ENCODE data around the gene DENND10. TPM values are rescaled to one million over a fixed set of nuclear protein-coding genes. Genes with fewer than 3 reads are reported as not detected.

The DENND10 gene
- total RNA-seq, 1 experiment from 2014 or later, result 35.2 TPM

- Histone ChIP-seq H3K4me3 (ENCODE audit: low read length) (no peak overlapping the region), H3K27ac (ENCODE audit: low read length) (no peak overlapping the region), H4K20me1 (ENCODE audit: insufficient read depth, low read depth, low read length) (no peaks in the 10 kb centered on the region), H2AFZ (ENCODE audit: low read length) (no peak overlapping the region), H3K9me2 (replicated peaks; ENCODE audit: insufficient read depth, low read length) (no peaks in the 10 kb centered on the region), H3K9ac (ENCODE audit: low read length) (no peak overlapping the region), H3K79me2 (ENCODE audit: low read length) (no peaks in the 10 kb centered on the region), H3K27me3 (ENCODE audit: low read length) (no peaks in the 10 kb centered on the region), H3K9me3 (ENCODE audit: low read length) (no peaks in the 10 kb centered on the region), H3K36me3 (ENCODE audit: insufficient read depth, low read length) (peaks cover 29% of the 10 kb centered on the region), H3K4me2 (ENCODE audit: low read depth, low read length, poor library complexity, severe bottlenecking) (no peak overlapping the region), H3K4me1 (ENCODE audit: low read length) (peaks cover 7% of the 10 kb centered on the region; the same call in 1 of the 2 replicates)
- DNase-seq, result no peak
Measured at GRCh38 chr10:119115926-119116325, 12.0 kb downstream of the DENND10 start.

- H4K20me1 ChIP-seq (ENCODE audit: insufficient read depth, low read depth, low read length), result no peaks in the 10 kb centered on the region
- no peak overlapping the region for H3K27ac ChIP-seq (ENCODE audit: low read length)
- H2AFZ ChIP-seq (ENCODE audit: low read length), result no peak overlapping the region
- no peaks in the 10 kb centered on the region for H3K27me3 ChIP-seq (ENCODE audit: low read length)
- H3K4me2 ChIP-seq (ENCODE audit: low read depth, low read length, poor library complexity, severe bottlenecking), result no peak overlapping the region
- H3K9me2 ChIP-seq (replicated peaks; ENCODE audit: insufficient read depth, low read length), result no peaks in the 10 kb centered on the region
- no peaks in the 10 kb centered on the region for H3K9me3 ChIP-seq (ENCODE audit: low read length)
- no peak overlapping the region for H3K4me3 ChIP-seq (ENCODE audit: low read length)
- H3K36me3 ChIP-seq (ENCODE audit: insufficient read depth, low read length), result peaks cover 28% of the 10 kb centered on the region
- H3K4me1 ChIP-seq (ENCODE audit: low read length), result peaks cover 7% of the 10 kb centered on the region; the same call in 1 of the 2 replicates
- H3K9ac ChIP-seq (ENCODE audit: low read length), result no peak overlapping the region
- H3K79me2 ChIP-seq (ENCODE audit: low read length), result no peaks in the 10 kb centered on the region
- DNase-seq, result no peak
Measured at GRCh38 chr10:119116326-119116951, 12.5 kb downstream of the DENND10 start.

- H3K9me2 ChIP-seq (replicated peaks; ENCODE audit: insufficient read depth, low read length), result no peaks in the 10 kb centered on the region
- no peak overlapping the region for H3K4me3 ChIP-seq (ENCODE audit: low read length)
- H3K4me1 ChIP-seq (ENCODE audit: low read length), result peaks cover 7% of the 10 kb centered on the region; the same call in 1 of the 2 replicates
- no peak overlapping the region for H2AFZ ChIP-seq (ENCODE audit: low read length)
- no peaks in the 10 kb centered on the region for H4K20me1 ChIP-seq (ENCODE audit: insufficient read depth, low read depth, low read length)
- H3K27ac ChIP-seq (ENCODE audit: low read length), result no peak overlapping the region
- H3K79me2 ChIP-seq (ENCODE audit: low read length), result no peaks in the 10 kb centered on the region
- DNase-seq, result no peak
- H3K27me3 ChIP-seq (ENCODE audit: low read length), result no peaks in the 10 kb centered on the region
- no peak overlapping the region for H3K9ac ChIP-seq (ENCODE audit: low read length)
- H3K9me3 ChIP-seq (ENCODE audit: low read length), result no peaks in the 10 kb centered on the region
- H3K36me3 ChIP-seq (ENCODE audit: insufficient read depth, low read length), result peaks cover 20% of the 10 kb centered on the region
- no peak overlapping the region for H3K4me2 ChIP-seq (ENCODE audit: low read depth, low read length, poor library complexity, severe bottlenecking)
Measured at GRCh38 chr10:119118231-119118630, 14.3 kb downstream of the DENND10 start.

- Histone ChIP-seq H3K27ac (ENCODE audit: low read length) (no peak overlapping the region), H3K9me3 (ENCODE audit: low read length) (no peaks in the 10 kb centered on the region), H3K27me3 (ENCODE audit: low read length) (no peaks in the 10 kb centered on the region), H3K4me1 (ENCODE audit: low read length) (peaks cover 7% of the 10 kb centered on the region; the same call in 1 of the 2 replicates), H4K20me1 (ENCODE audit: insufficient read depth, low read depth, low read length) (no peaks in the 10 kb centered on the region), H2AFZ (ENCODE audit: low read length) (no peak overlapping the region), H3K4me2 (ENCODE audit: low read depth, low read length, poor library complexity, severe bottlenecking) (no peak overlapping the region), H3K9ac (ENCODE audit: low read length) (no peak overlapping the region), H3K36me3 (ENCODE audit: insufficient read depth, low read length) (peaks cover 13% of the 10 kb centered on the region), H3K4me3 (ENCODE audit: low read length) (no peak overlapping the region), H3K9me2 (replicated peaks; ENCODE audit: insufficient read depth, low read length) (no peaks in the 10 kb centered on the region), H3K79me2 (ENCODE audit: low read length) (no peaks in the 10 kb centered on the region)
- no peak for DNase-seq
Measured at GRCh38 chr10:119119400-119119799, 15.5 kb downstream of the DENND10 start.

- H3K9me3 ChIP-seq (ENCODE audit: low read length), result no peaks in the 10 kb centered on the region
- H4K20me1 ChIP-seq (ENCODE audit: insufficient read depth, low read depth, low read length), result no peaks in the 10 kb centered on the region
- H2AFZ ChIP-seq (ENCODE audit: low read length), result no peak overlapping the region
- H3K79me2 ChIP-seq (ENCODE audit: low read length), result no peaks in the 10 kb centered on the region
- H3K4me1 ChIP-seq (ENCODE audit: low read length), result peaks cover 7% of the 10 kb centered on the region; the same call in 1 of the 2 replicates
- H3K9ac ChIP-seq (ENCODE audit: low read length), result no peak overlapping the region
- H3K4me3 ChIP-seq (ENCODE audit: low read length), result no peak overlapping the region
- H3K4me2 ChIP-seq (ENCODE audit: low read depth, low read length, poor library complexity, severe bottlenecking), result no peak overlapping the region
- H3K9me2 ChIP-seq (replicated peaks; ENCODE audit: insufficient read depth, low read length), result no peaks in the 10 kb centered on the region
- no peak for DNase-seq
- no peaks in the 10 kb centered on the region for H3K27me3 ChIP-seq (ENCODE audit: low read length)
- H3K36me3 ChIP-seq (ENCODE audit: insufficient read depth, low read length), result peaks cover 17% of the 10 kb centered on the region
- 0 out of 2 replicates have a peak overlapping the region, but pooled peaks have one; percentile 22 for H3K27ac ChIP-seq (ENCODE audit: low read length)
Measured at GRCh38 chr10:119120413-119120867, 16.5 kb downstream of the DENND10 start.

GRCh38 chr10:119120875-119121274 is 17.0 kb downstream of the DENND10 start:
- peaks cover 7% of the 10 kb centered on the region; the same call in 1 of the 2 replicates for H3K4me1 ChIP-seq (ENCODE audit: low read length)
- no peaks in the 10 kb centered on the region for H4K20me1 ChIP-seq (ENCODE audit: insufficient read depth, low read depth, low read length)
- no peaks in the 10 kb centered on the region for H3K9me3 ChIP-seq (ENCODE audit: low read length)
- peaks cover 17% of the 10 kb centered on the region for H3K36me3 ChIP-seq (ENCODE audit: insufficient read depth, low read length)
- H2AFZ ChIP-seq (ENCODE audit: low read length), result no peak overlapping the region
- H3K27ac ChIP-seq (ENCODE audit: low read length), result 0 out of 2 replicates have a peak overlapping the region, but pooled peaks have one; percentile 22
- H3K4me3 ChIP-seq (ENCODE audit: low read length), result no peak overlapping the region
- H3K27me3 ChIP-seq (ENCODE audit: low read length), result no peaks in the 10 kb centered on the region
- H3K9ac ChIP-seq (ENCODE audit: low read length), result no peak overlapping the region
- no peak for DNase-seq
- no peaks in the 10 kb centered on the region for H3K9me2 ChIP-seq (replicated peaks; ENCODE audit: insufficient read depth, low read length)
- no peak overlapping the region for H3K4me2 ChIP-seq (ENCODE audit: low read depth, low read length, poor library complexity, severe bottlenecking)
- H3K79me2 ChIP-seq (ENCODE audit: low read length), result no peaks in the 10 kb centered on the region

- Histone ChIP-seq H3K9me3 (ENCODE audit: low read length) (no peaks in the 10 kb centered on the region), H3K4me2 (ENCODE audit: low read depth, low read length, poor library complexity, severe bottlenecking) (no peak overlapping the region), H3K9me2 (replicated peaks; ENCODE audit: insufficient read depth, low read length) (no peaks in the 10 kb centered on the region), H3K79me2 (ENCODE audit: low read length) (no peaks in the 10 kb centered on the region), H3K27ac (ENCODE audit: low read length) (no peak overlapping the region), H4K20me1 (ENCODE audit: insufficient read depth, low read depth, low read length) (no peaks in the 10 kb centered on the region), H3K4me3 (ENCODE audit: low read length) (no peak overlapping the region), H3K9ac (ENCODE audit: low read length) (no peak overlapping the region), H2AFZ (ENCODE audit: low read length) (no peak overlapping the region), H3K4me1 (ENCODE audit: low read length) (peaks cover 7% of the 10 kb centered on the region), H3K27me3 (ENCODE audit: low read length) (no peaks in the 10 kb centered on the region), H3K36me3 (ENCODE audit: insufficient read depth, low read length) (peaks cover 15% of the 10 kb centered on the region)
- DNase-seq, result no peak
Measured at GRCh38 chr10:119125942-119126341, 22.0 kb downstream of the DENND10 start.

GRCh38 chr10:119129721-119130120 is 25.8 kb downstream of the DENND10 start:
- Histone ChIP-seq H3K9me2 (replicated peaks; ENCODE audit: insufficient read depth, low read length) (no peaks in the 10 kb centered on the region), H3K9me3 (ENCODE audit: low read length) (no peaks in the 10 kb centered on the region), H3K4me3 (ENCODE audit: low read length) (no peak overlapping the region), H2AFZ (ENCODE audit: low read length) (no peak overlapping the region), H3K79me2 (ENCODE audit: low read length) (no peaks in the 10 kb centered on the region), H3K9ac (ENCODE audit: low read length) (no peak overlapping the region), H3K4me1 (ENCODE audit: low read length) (peaks cover 18% of the 10 kb centered on the region), H3K4me2 (ENCODE audit: low read depth, low read length, poor library complexity, severe bottlenecking) (no peak overlapping the region), H3K36me3 (ENCODE audit: insufficient read depth, low read length) (peaks cover 22% of the 10 kb centered on the region), H3K27me3 (ENCODE audit: low read length) (no peaks in the 10 kb centered on the region), H3K27ac (ENCODE audit: low read length) (no peak overlapping the region), H4K20me1 (ENCODE audit: insufficient read depth, low read depth, low read length) (no peaks in the 10 kb centered on the region)
- DNase-seq, result no peak
